Iris pigment epithelial cell (primary cell): ENCODE results near the gene FOLR2.
"Not testable (repeated sequence)": the region's sequence is repeated elsewhere in the genome, so short reads cannot be mapped to it uniquely, and the experiment has no call there.

Experiments
- DNase-seq: peaks from one replicate; pipeline ENCODE4 v3.0.0-alpha.2; 2011; ENCODE audit warnings: low read depth

The FOLR2 gene

GRCh38 chr11:72206794-72207193 is 9.8 kb upstream of the FOLR2 start:
- DNase-seq = not testable (repeated sequence)

- no peak for DNase-seq
Observed at GRCh38 chr11:72208281-72208680, 8.3 kb upstream of the FOLR2 start.

- no peak for DNase-seq
Observed at GRCh38 chr11:72209101-72209500, 7.5 kb upstream of the FOLR2 start.

GRCh38 chr11:72217841-72218240 is 1.2 kb downstream of the FOLR2 start:
- no peak for DNase-seq

- no peak for DNase-seq
Observed at GRCh38 chr11:72218251-72218745, 1.7 kb downstream of the FOLR2 start.

- DNase-seq = no peak
Observed at GRCh38 chr11:72220696-72221363, 4.2 kb downstream of the FOLR2 start.

GRCh38 chr11:72221386-72222075 is 4.9 kb downstream of the FOLR2 start:
- DNase-seq = no peak

GRCh38 chr11:72222106-72222891 is 5.7 kb downstream of the FOLR2 start:
- DNase-seq = no peak

- peak; percentile 88 for DNase-seq
Observed at GRCh38 chr11:72222907-72223614, 6.5 kb downstream of the FOLR2 start.

GRCh38 chr11:72223615-72224563 is 7.3 kb downstream of the FOLR2 start:
- peak; percentile 76 for DNase-seq

GRCh38 chr11:72224564-72225410 is 8.2 kb downstream of the FOLR2 start, which contains the start of gene INPPL1:
Gene INPPL1 (plus strand): TSS chr11:72224767. CDS start chr11:72224985, 218 bp downstream.
- peak; percentile 52 for DNase-seq

GRCh38 chr11:72225411-72225951 is 8.9 kb downstream of the FOLR2 start:
- peak; percentile 15 for DNase-seq

GRCh38 chr11:72226701-72227100 is 10.1 kb downstream of the FOLR2 start:
- DNase-seq = no peak

GRCh38 chr11:72227316-72228228 is 11.0 kb downstream of the FOLR2 start:
- DNase-seq = peak; percentile 53

GRCh38 chr11:72228229-72228843 is 11.7 kb downstream of the FOLR2 start:
- DNase-seq = peak; percentile 10

GRCh38 chr11:72228844-72229231 is 12.2 kb downstream of the FOLR2 start:
- no peak for DNase-seq

GRCh38 chr11:72229336-72229924 is 12.8 kb downstream of the FOLR2 start:
- no peak for DNase-seq
